Mucosa of descending colon (tissue), 3 donors: ENCODE data around the gene SNX5. TPM values are rescaled to one million over a fixed set of nuclear protein-coding genes. Genes with fewer than 3 reads are reported as not detected.

ENCODE experiments used
- ATAC-seq: fragments of 200-7000 bp; cut with Tn5 transposase; one replicate; pipeline ENCODE4 v1.9.1; 2020; ENCODE audit warnings: mild to moderate bottlenecking, moderate library complexity
- DNase-seq, 3 donors: peaks; one replicate each; pipeline ENCODE4 v3.0.0-alpha.2; 2020
- H3K36me3 ChIP-seq: fragments of 200-600 bp; one replicate; pipeline ENCODE4 v1.8.0; 2021; ENCODE audit warnings: low read depth, mild to moderate bottlenecking
- H3K4me1 ChIP-seq: fragments of 200-600 bp; one replicate; pipeline ENCODE4 v1.8.0; 2021; ENCODE audit warnings: low read depth, mild to moderate bottlenecking
- H3K4me3 ChIP-seq: fragments of 200-600 bp; one replicate; pipeline ENCODE4 v1.8.0; 2021; ENCODE audit warnings: mild to moderate bottlenecking
- H3K9me3 ChIP-seq: fragments of 200-600 bp; one replicate; pipeline ENCODE4 v1.8.0; 2021; ENCODE audit warnings: mild to moderate bottlenecking
- CTCF ChIP-seq: fragments of 200-600 bp; IDR thresholded peaks from one replicate; pipeline ENCODE4 v1.8.0; 2022; ENCODE audit warnings: antibody characterized with exemption, mild to moderate bottlenecking
- intact Hi-C, 2 donors: fragments of 100-400 bp; cut with DNase I in 1 of 2; cut with micrococcal nuclease in 1 of 2; formaldehyde crosslinking; loops; one replicate each; pipeline versions ENCODE4 v1.11.0 to v1.11.1; 2022; cut with DNase I, micrococcal nuclease
- total RNA-seq, 3 donors: library from RNA; stranded (reverse); fragmentation: NEBNext Ultra II Directional in 2 of 3; extraction: Animal tissue kit (Norgen Biotek cat#: 25700) in 2 of 3; gene quantifications; one replicate each; pipeline versions ENCODE4 v1.2.1 to v1.2.4, GENCODE V29; 2021 to 2023
- donor health status: DM: no; HTN: no; CAD: no; lungs with moderate emphysema.
- donor health status: DM: no; HTN: no; CAD: no.
- donor health status: DM: no; HTN: yes; CAD: no.

The SNX5 gene
- total RNA-seq, 3 donors from 2014 or later: 70.3 to 117 (median 105) TPM

- intact Hi-C loops: no loop called here
- Histone ChIP-seq H3K9me3 (no peaks in the 10 kb centered on the region), H3K4me3 (no peak overlapping the region), H3K4me1 (peaks cover 19% of the 10 kb centered on the region), H3K36me3 (no peaks in the 10 kb centered on the region)
- no peak for TF ChIP-seq CTCF
- DNase-seq (no peak), ATAC-seq (no peak)
Observed at GRCh38 chr20:17972121-17972520, 3.5 kb upstream of the SNX5 start.

GRCh38 chr20:17971300-17972013 is 2.9 kb upstream of the SNX5 start:
- TF ChIP-seq CTCF: no peak

GRCh38 chr20:17969884-17970409 is 1.4 kb upstream of the SNX5 start:
- peaks cover 23% of the 10 kb centered on the region for H3K4me1 ChIP-seq
- intact Hi-C loops: no loop called here
- no peak for TF ChIP-seq CTCF
- H3K4me3 ChIP-seq: no peak overlapping the region
- ATAC-seq (peak; percentile 3), DNase-seq (peak in 1 of 3 donors; percentile 58)
- H3K36me3 ChIP-seq: no peaks in the 10 kb centered on the region
- H3K9me3 ChIP-seq: no peaks in the 10 kb centered on the region

More at GRCh38 chr20:17971300-17972013, 2.9 kb upstream of the SNX5 start:
- H3K9me3 ChIP-seq: no peaks in the 10 kb centered on the region
- no peak for ATAC-seq
- H3K36me3 ChIP-seq: no peaks in the 10 kb centered on the region
- intact Hi-C loops: no loop called here
- peaks cover 19% of the 10 kb centered on the region for H3K4me1 ChIP-seq
- DNase-seq: no peak
- no peak overlapping the region for H3K4me3 ChIP-seq

- TF ChIP-seq CTCF: no peak
- peak in 1 of 3 donors; percentile 73 for DNase-seq
- H3K4me1 ChIP-seq: peaks cover 28% of the 10 kb centered on the region
- H3K9me3 ChIP-seq: no peaks in the 10 kb centered on the region
- H3K36me3 ChIP-seq: no peaks in the 10 kb centered on the region
- intact Hi-C loops: no loop called here
- ATAC-seq: peak; percentile 29
- H3K4me3 ChIP-seq: peak overlapping the region; percentile 83
Observed at GRCh38 chr20:17969278-17969883, 787 bp upstream of the SNX5 start.

- ATAC-seq: peak; percentile 0
- Histone ChIP-seq H3K4me1 (peaks cover 34% of the 10 kb centered on the region), H3K36me3 (no peaks in the 10 kb centered on the region), H3K4me3 (peak overlapping the region; percentile 83), H3K9me3 (no peaks in the 10 kb centered on the region)
- no peak for TF ChIP-seq CTCF
- DNase-seq: peak in 1 of 3 donors; percentile 56
- intact Hi-C loops: no loop called here
Observed at GRCh38 chr20:17967521-17968365, 851 bp downstream of the SNX5 start.
